HG03565 (cell line): Measurements from ENCODE around the gene STMN3.

Experiments used
- ATAC-seq: cut with Tn5 transposase; IDR thresholded peaks from one replicate; pipeline ENCODE4 v1.9.1; 2021; ENCODE audit warnings: mild to moderate bottlenecking, moderate library complexity; ENCODE audit not compliant: unreplicated experiment

Gene STMN3

GRCh38 chr20:63653041-63653973 is at the start of gene STMN3:
Gene STMN3 (minus strand): TSS chr20:63653424. CDS start chr20:63653345, 79 bp downstream.
- no peak for ATAC-seq

GRCh38 chr20:63702036-63702665 is 48.9 kb upstream of the STMN3 start:
- ATAC-seq: no peak

- ATAC-seq: no peak
These were observed 48.3 kb upstream of the STMN3 start for GRCh38 chr20:63701329-63702035.

- no peak for ATAC-seq
These were observed 47.8 kb upstream of the STMN3 start for GRCh38 chr20:63701051-63701328.

- no peak for ATAC-seq
These were observed 47.2 kb upstream of the STMN3 start for GRCh38 chr20:63700199-63701050.

- no peak for ATAC-seq
These were observed 46.4 kb upstream of the STMN3 start for GRCh38 chr20:63699466-63700198.

- no peak for ATAC-seq
These were observed 45.7 kb upstream of the STMN3 start for GRCh38 chr20:63698739-63699465.

- ATAC-seq: no peak
These were observed 44.8 kb upstream of the STMN3 start for GRCh38 chr20:63697868-63698545.

GRCh38 chr20:63697357-63697867 is 44.2 kb upstream of the STMN3 start:
- no peak for ATAC-seq

GRCh38 chr20:63696628-63697356 is 43.6 kb upstream of the STMN3 start, which contains the start of gene TNFRSF6B:
Gene TNFRSF6B (plus strand): TSS chr20:63696652. CDS start chr20:63696768, 116 bp downstream.
- no peak for ATAC-seq

- ATAC-seq: no peak
These were observed 43.0 kb upstream of the STMN3 start for GRCh38 chr20:63696306-63696627.

GRCh38 chr20:63695424-63696305 is 42.4 kb upstream of the STMN3 start:
- no peak for ATAC-seq

GRCh38 chr20:63694584-63695423 is 41.6 kb upstream of the STMN3 start:
- ATAC-seq: no peak

GRCh38 chr20:63693733-63694583 is 40.7 kb upstream of the STMN3 start:
- no peak for ATAC-seq

GRCh38 chr20:63693083-63693732 is 40.0 kb upstream of the STMN3 start:
- ATAC-seq: no peak
